SU-DHL-6 (cell line): ENCODE data around the gene AATF.

Source experiments
- H2AFZ ChIP-seq: fragments of 200-600 bp; sonication (generic); 2 replicates; pipeline ENCODE4 v1.6.1; 2014; ENCODE audit warnings: low read depth, mild to moderate bottlenecking, moderate library complexity, mixed read lengths, antibody characterized with exemption, low read length; ENCODE audit not compliant: severe bottlenecking
- H3F3A ChIP-seq: fragments of 200-600 bp; shearing (Covaris generic); 2 replicates; pipeline ENCODE4 v1.6.0; 2016; ENCODE audit warnings: antibody characterized with exemption, mild to moderate bottlenecking; ENCODE audit not compliant: insufficient read depth
- H3K27ac ChIP-seq: fragments of 200-600 bp; sonication (generic); 2 replicates; pipeline ENCODE4 v1.5.1; 2016; ENCODE audit warnings: low read depth, mild to moderate bottlenecking, low read length, moderate library complexity, mixed read lengths
- H3K27me3 ChIP-seq: fragments of 200-600 bp; sonication (generic), shearing (Covaris generic); 2 replicates; pipeline ENCODE4 v1.6.0; 2014; ENCODE audit warnings: mild to moderate bottlenecking, low read length
- H3K36me3 ChIP-seq: fragments of 200-600 bp; sonication (generic); 2 replicates; pipeline ENCODE4 v1.6.1; 2014; ENCODE audit warnings: mild to moderate bottlenecking, low read length, mixed read lengths
- H3K4me2 ChIP-seq: fragments of 300-600, 200-600 bp; shearing (Covaris generic), sonication (generic); 2 replicates; pipeline ENCODE4 v1.6.0; 2014; ENCODE audit warnings: low read length, low read depth, mild to moderate bottlenecking; ENCODE audit not compliant: poor library complexity, severe bottlenecking
- H3K4me3 ChIP-seq: fragments of 200-600 bp; sonication (generic); 2 replicates; pipeline ENCODE4 v1.5.1; 2014; ENCODE audit warnings: antibody characterized with exemption, low read length, mild to moderate bottlenecking, mixed read lengths; ENCODE audit not compliant: insufficient read depth, poor library complexity, severe bottlenecking
- H3K79me2 ChIP-seq: fragments of 200-600 bp; sonication (generic); 2 replicates; pipeline ENCODE4 v1.6.1; 2014; ENCODE audit warnings: mild to moderate bottlenecking, low read length, moderate library complexity; ENCODE audit not compliant: insufficient read depth
- H3K9ac ChIP-seq: fragments of 200-600 bp; sonication (generic); 2 replicates; pipeline ENCODE4 v1.7.0; 2014; ENCODE audit warnings: mild to moderate bottlenecking, low read length
- H3K9me2 ChIP-seq: fragments of 200-600 bp; sonication (generic); replicated peaks from 2 replicates; pipeline ENCODE4 v1.6.1; 2014; ENCODE audit warnings: low read length; ENCODE audit not compliant: insufficient read depth
- H3K9me3 ChIP-seq: fragments of 200-600 bp; sonication (generic); 2 replicates; pipeline ENCODE4 v1.6.1; 2014; ENCODE audit warnings: low read length, mixed read lengths; ENCODE audit not compliant: insufficient read depth
- H4K20me1 ChIP-seq: fragments of 200-600 bp; sonication (generic); 2 replicates; pipeline ENCODE4 v1.6.1; 2014; ENCODE audit warnings: low read depth, mild to moderate bottlenecking, antibody characterized with exemption, low read length, moderate library complexity, mixed read lengths
- CTCF ChIP-seq: fragments of 200-600 bp; sonication (generic); IDR thresholded peaks from one replicate; pipeline ENCODE4 v1.5.1; 2017; ENCODE audit warnings: antibody characterized with exemption, mild to moderate bottlenecking, low read length, moderate library complexity; ENCODE audit not compliant: insufficient read depth, poor library complexity, severe bottlenecking
- EZH2phosphoT487 ChIP-seq: fragments of 200-600 bp; sonication (generic), shearing (Covaris generic); conservative IDR thresholded peaks from 2 replicates; pipeline ENCODE4 v1.6.1; 2018; ENCODE audit warnings: mild to moderate bottlenecking, antibody characterized with exemption, low read length, moderate library complexity, mixed read lengths

The AATF gene

GRCh38 chr17:36945959-36946725 lies 2.6 kb upstream of the AATF start:
- no peak for TF ChIP-seq EZH2phosphoT487
- TF ChIP-seq CTCF = no peak
- no peaks in the 10 kb centered on the region for H3K9me3 ChIP-seq
- no peak overlapping the region for H2AFZ ChIP-seq
- no peaks in the 10 kb centered on the region for H3K27me3 ChIP-seq
- H4K20me1 ChIP-seq = peaks cover 3% of the 10 kb centered on the region; the same call in 1 of the 2 replicates
- peaks cover under 1% of the 10 kb centered on the region; the same call in 1 of the 2 replicates for H3K36me3 ChIP-seq
- H3K9ac ChIP-seq = no peak overlapping the region
- peaks cover 22% of the 10 kb centered on the region for H3K79me2 ChIP-seq
- H3F3A ChIP-seq = no peaks in the 10 kb centered on the region
- no peaks in the 10 kb centered on the region for H3K9me2 ChIP-seq
- H3K4me2 ChIP-seq = no peak overlapping the region
- H3K27ac ChIP-seq = no peak overlapping the region
- H3K4me3 ChIP-seq = no peak overlapping the region

- H3K36me3 ChIP-seq = peaks cover 7% of the 10 kb centered on the region; the same call in 1 of the 2 replicates
- no peak overlapping the region for H3K4me2 ChIP-seq
- no peak overlapping the region for H3K27ac ChIP-seq
- no peak overlapping the region for H3K4me3 ChIP-seq
- H2AFZ ChIP-seq = no peak overlapping the region
- H4K20me1 ChIP-seq = peaks cover 3% of the 10 kb centered on the region; the same call in 1 of the 2 replicates
- no peaks in the 10 kb centered on the region for H3K9me2 ChIP-seq
- no peaks in the 10 kb centered on the region for H3K27me3 ChIP-seq
- no peaks in the 10 kb centered on the region for H3F3A ChIP-seq
- H3K79me2 ChIP-seq = peaks cover 28% of the 10 kb centered on the region
- H3K9me3 ChIP-seq = no peaks in the 10 kb centered on the region
- H3K9ac ChIP-seq = no peak overlapping the region
- TF ChIP-seq CTCF (no peak), EZH2phosphoT487 (no peak)
Measured at GRCh38 chr17:36946726-36947091, 2.0 kb upstream of the AATF start.

- H3K27ac ChIP-seq = no peak overlapping the region
- peaks cover 38% of the 10 kb centered on the region for H3K79me2 ChIP-seq
- peaks cover 3% of the 10 kb centered on the region; the same call in 1 of the 2 replicates for H4K20me1 ChIP-seq
- TF ChIP-seq CTCF = no peak
- TF ChIP-seq EZH2phosphoT487 = no peak
- no peaks in the 10 kb centered on the region for H3K9me2 ChIP-seq
- H3K4me3 ChIP-seq = peak overlapping the region; percentile 63
- H3K36me3 ChIP-seq = peaks cover 11% of the 10 kb centered on the region; the same call in 1 of the 2 replicates
- H3K9ac ChIP-seq = peak overlapping the region; percentile 75
- H3F3A ChIP-seq = no peaks in the 10 kb centered on the region
- no peaks in the 10 kb centered on the region for H3K27me3 ChIP-seq
- H3K9me3 ChIP-seq = no peaks in the 10 kb centered on the region
- peak overlapping the region; percentile 90 for H3K4me2 ChIP-seq
- H2AFZ ChIP-seq = peak overlapping the region; percentile 90
Measured at GRCh38 chr17:36947922-36948716, 635 bp upstream of the AATF start.
